ENCODE results near the gene SMIM23.
"Not testable (repeated sequence)": the region's sequence is repeated elsewhere in the genome, so short reads cannot be mapped to it uniquely, and the experiment has no call there.

SMIM23 gene

DNA sequence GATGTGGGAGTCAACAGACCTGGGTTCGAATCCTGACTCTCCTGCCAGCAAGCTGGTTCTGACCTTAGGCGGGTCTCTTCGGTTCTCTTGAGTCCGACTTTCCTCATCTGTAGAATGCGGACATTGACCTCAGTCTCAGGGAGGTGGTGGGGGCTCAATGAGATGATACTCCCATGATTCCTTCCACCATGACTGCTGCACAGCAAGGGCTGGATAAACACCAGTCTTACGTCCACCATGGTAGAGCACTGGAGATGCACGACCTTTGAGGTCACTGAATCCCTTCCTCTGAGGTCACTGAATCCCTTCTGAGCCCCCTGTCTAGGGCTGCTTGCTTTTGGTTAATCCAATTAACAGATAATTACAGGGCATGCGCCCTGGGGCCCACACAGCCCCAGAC, 12.5 kb upstream of the SMIM23 start:
- no peak for DNase-seq (ENCODE audit: low read depth, low spot score)

DNA sequence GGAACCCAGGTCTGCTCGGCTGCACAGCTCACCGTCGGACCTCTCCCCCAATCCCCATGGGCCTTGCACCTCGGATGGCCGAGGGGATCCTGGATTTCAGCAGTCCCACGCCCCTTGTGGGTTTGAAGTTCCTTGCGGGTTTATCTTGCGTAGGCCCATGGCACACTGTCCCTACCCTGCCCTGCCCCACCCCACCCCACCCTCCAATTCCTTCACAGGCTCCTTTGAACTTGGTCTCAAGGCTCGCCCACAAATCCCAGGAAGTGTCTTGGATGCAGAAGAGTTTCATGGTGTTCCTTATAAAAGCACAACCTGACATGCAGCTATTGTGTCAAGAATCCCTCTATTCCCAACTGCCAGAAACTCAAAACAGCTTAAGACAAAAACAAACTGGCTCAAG, 11.2 kb upstream of the SMIM23 start:
- DNase-seq (ENCODE audit: low read depth, low spot score) = no peak

DNA sequence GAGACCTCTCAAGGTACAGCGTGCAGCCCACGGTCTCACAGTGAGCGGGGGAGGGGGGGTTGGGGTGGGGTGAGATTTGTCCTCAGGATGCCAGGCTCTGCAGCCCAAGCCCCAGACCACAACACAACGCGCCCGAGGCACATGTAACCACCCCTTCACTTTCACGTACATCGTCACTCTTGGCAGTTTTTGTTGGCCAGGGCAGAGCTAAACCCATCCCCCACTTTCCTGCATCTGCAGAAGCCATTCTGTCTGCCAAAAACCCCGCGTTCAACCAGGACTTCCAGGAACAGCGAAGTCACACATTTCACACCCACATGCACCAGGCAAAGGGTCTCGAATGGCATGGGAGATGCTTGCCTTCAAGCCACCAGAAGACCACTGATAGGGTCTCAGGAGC, 9.4 kb upstream of the SMIM23 start:
- no peak for DNase-seq (ENCODE audit: low read depth, low spot score)

DNA sequence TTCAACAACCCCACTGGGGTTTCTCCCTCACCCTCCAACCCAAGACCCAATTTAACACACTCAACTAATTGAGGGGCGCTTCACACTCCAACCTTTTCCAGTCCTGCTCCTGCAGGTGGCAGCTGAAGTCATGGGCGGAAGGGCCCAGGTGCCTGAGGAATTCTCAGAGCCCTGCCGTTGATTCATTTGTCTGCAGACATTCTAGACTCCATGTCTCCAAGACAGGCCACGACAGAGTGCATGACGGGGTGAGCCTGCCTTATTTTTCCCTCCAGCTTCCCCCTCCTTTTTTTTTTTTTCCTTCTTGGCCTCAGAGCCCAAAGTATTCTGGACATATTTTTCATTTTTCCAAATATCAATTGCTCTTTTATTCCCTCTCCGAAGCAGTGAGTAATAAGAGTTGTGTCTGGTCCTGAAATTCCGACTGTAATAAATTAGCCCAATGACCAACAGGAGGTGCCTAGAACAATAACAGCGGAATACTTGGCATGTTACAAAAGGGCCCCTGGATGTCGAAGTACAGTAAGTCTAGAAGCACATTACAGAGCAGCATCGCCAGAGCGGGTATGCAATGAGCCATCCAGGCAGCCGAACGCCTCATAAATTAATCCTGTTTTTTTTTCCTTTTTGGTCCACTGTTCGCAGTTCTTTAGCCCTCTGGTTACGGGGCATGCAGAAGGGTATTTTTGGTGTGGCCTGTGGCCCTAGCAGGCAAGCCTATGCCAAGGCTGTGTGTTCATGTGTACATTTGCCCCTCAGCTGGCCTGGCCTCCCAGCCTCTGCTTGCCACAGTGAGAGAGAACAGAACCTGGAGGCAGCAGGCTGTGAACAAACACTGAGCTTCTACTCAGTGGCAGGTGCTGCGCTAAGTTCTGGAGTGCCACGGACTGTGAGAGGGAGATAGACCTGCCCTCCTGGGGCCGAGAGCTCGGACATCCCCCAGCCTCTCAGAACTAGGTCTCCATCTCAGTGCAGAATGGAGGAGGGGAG, 8.6 kb upstream of the SMIM23 start:
- DNase-seq (ENCODE audit: low read depth, low spot score) = no peak

DNA sequence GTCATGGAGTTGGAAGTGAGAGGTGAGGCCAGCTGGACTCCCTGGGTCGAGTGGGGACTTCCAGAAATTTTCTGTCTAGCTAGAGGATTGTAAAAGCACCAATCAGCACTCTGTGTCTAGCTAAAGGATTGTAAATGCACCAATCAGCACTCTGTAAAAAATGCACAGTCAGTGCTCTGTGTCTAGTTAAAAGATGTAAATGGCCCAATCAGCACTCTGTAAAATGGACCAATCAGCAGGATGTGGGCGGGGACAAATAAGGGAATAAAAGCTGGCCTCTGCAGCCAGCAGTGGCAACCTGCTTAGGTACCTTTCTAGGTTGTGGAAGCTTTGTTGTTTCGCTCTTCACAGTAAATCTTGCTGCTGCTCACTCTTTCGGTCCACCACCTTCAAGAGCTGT, 3.9 kb upstream of the SMIM23 start:
- DNase-seq (ENCODE audit: low read depth, low spot score) = not testable (repeated sequence)

DNA sequence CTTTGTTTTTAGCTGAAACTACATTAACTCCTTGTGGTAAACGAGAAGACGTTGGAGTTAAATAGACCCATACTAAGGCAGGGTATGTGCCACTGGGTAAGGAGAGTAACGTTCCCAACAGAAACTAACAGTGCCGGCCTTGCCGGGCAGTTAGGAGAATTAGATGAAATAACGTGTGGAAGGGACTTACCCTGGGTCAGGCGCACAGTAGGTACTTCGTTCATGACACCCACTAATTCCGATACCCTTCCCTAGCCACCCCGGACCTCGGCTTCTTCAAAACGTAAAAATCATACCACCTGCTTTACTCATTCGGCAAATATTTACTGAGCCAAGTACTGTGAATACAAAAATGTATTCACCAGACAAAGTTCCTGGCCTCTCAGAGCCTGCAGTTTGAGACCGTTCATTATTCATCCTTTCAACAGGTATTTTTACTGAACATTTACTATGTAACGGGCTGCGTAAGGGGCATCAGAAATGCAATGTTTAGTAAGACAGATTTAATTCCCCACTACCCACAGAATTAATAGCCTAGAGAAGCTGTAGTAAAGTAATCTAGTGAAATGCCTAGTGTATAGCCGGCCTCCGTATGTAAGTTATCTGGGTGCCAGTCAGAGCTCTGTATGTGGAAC, 3.2 kb upstream of the SMIM23 start:
- no peak for DNase-seq (ENCODE audit: low read depth, low spot score)

DNA sequence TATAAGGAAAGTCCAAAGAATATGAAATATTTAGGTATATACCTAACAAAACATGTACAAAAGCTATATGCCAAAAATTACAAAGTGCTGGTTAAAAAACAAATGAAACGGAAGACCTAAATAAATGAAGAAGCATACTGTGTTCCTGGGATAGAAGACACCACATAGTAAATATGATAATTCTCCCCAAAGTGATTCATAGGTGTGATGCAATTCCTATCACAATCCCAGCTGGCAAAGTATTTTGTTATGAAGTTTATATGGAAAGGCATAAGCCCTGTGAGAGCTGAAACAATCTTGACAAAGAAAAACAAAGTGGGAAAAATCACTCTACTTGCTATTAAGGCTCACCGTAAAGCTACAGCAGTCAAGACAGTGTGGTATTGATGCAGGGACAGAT, 2.6 kb upstream of the SMIM23 start:
- no peak for DNase-seq (ENCODE audit: low read depth, low spot score)

DNA sequence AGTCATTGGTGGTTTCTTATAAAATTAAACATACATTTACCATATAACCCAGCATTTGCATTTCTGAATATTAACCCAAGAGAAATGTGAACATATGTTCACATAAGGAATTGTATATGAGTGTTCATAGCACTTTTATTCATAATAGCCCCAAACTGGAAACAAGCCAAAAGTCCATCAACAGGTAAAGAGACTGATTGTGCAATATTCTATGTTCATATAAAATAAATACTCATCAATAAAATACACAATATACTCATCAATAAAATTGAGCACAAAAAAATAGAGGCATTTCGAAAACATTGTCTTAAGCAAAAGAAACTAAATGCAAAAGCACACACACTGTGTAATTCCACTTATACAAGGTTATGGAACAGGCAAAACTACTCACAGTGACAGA, 3.7 kb downstream of the SMIM23 start:
- DNase-seq (ENCODE audit: low read depth, low spot score) = no peak

DNA sequence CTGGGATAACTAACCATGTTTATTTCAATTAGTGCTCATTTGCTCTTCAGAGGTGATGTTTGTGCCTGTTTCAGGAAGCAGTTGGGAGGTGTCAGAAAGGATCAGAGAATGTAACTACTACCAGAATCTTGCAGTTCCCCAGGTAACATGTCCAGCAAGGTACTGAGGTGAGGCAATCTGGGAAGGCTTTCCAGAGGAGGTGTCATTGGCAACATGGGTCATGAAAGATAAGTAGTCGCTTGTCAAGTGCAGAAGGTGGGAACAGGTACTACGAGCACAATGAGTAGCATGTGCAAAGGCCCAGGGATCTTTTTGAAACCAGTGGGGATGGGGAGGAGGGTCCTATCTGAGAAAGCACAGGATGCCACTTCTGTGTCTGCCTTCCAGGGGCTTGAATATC, 4.8 kb downstream of the SMIM23 start:
- DNase-seq (ENCODE audit: low read depth, low spot score) = no peak

DNA sequence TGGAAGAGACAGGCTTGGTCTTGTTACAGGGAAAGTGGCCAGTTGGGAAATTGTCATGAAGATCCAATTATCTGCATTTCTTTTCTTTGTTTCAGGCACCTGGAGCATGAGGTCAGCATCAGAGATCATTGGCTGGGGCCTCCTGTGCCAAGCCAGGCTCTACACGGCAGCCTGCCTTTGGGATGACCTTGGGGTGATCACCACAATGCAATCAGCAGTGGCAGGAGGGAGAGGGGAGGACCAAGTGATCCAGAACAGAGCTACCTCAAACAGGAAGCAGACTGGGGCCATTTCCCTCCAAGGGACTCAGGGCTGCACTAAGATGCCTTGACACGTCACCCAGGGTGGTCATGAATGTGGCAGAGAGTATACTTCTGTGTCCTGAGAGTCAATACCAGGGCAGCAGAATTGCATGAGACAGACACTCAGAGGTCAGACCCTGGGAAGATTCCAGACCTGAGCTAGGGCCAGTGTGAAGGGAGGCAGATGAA, 8.9 kb downstream of the SMIM23 start:
- DNase-seq (ENCODE audit: low read depth, low spot score) = no peak

DNA sequence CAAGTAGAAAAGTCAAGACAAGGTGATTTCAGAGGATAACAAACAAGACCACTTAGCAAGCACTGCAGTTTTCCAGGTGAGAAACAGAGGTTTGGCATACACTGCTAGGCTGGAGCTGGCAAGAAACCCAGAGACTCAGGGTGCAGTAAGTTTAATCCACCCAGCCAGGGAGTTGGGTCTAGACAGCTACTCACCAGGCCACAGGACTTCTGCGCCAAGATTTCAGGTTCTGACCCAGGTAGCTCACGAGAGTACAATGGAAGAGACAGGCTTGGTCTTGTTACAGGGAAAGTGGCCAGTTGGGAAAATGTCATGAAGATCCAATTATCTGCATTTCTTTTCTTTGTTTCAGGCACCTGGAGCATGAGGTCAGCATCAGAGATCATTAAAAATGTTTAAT, 9.8 kb downstream of the SMIM23 start:
- DNase-seq (ENCODE audit: low read depth, low spot score) = no peak

DNA sequence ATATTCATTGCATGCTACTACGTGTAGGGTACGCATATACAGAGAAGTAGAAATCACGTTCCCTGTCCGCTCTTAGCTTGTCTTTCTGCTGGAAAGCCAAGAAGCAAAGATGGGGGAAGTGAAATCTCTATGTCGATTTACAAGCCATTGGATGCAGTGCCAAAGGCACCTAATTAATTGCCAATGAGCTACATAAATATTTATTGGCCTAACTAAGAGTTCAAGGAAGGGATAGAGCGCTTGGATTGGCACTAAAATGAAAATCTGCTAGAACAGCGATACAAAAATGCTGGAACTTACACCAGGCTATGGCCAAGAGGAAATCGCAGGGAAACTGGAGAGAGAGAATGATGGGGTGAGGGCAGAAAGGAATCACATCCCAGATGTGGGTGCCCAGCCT, 10.8 kb downstream of the SMIM23 start:
- DNase-seq (ENCODE audit: low read depth, low spot score) = no peak

DNA sequence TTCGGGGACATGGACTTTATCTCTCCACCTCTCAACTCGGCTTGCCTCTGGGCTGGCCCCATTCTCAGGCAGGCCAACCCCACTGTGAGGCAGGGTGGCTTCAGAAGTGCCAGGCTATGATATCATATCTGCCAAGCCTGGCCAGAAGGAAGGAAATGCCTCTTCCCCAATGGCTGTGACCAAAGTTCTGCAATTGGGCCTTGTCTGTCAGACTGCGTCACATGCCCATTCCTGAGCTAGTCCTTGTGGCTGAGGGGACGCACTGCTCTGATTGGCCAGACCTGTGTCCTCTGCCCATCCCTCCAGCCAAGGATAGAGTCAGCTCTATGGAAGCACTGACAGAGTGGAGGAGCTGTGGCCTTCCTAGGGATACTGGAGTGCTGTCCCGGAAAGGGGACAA, 11.9 kb downstream of the SMIM23 start:
- no peak for DNase-seq (ENCODE audit: low read depth, low spot score)

DNA sequence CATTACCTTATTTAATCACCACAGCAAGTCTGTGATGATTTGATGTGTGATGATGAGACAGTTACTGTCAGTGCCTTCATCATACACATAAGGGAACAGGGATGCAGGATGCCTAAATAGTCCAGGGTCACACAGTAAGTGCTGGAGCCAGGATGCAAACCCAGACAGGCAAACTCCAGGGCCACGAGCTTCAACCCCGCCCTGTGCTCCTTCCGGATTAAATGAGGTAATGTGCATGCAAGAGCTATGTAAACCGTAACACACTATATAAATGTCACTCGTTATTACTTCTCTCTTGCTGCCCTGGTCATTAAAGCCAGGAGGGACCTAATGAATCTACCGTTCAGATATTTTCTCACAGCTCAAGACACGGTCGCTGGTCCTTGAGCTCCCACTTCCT, 12.8 kb downstream of the SMIM23 start:
- no peak for DNase-seq (ENCODE audit: low read depth, low spot score)

DNA sequence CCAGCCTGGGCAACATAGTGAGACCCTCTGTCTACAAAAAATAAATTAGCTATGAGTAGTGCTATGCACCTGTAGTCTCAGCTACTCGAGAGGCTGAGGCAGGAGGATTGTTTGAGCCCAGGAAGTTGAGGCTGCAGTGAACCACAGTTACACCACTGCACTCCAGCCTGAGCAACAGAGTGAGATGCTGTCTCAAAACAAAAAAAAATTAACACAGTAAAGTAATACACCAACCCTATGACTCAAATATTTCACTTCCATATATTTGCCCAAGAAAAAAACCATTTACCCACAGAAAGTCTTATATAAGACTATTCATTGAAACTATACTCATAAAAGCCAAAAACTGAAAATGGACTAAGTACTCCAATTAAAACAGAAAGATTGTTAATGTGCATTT, 16.2 kb downstream of the SMIM23 start:
- DNase-seq (ENCODE audit: low read depth, low spot score) = no peak

DNA sequence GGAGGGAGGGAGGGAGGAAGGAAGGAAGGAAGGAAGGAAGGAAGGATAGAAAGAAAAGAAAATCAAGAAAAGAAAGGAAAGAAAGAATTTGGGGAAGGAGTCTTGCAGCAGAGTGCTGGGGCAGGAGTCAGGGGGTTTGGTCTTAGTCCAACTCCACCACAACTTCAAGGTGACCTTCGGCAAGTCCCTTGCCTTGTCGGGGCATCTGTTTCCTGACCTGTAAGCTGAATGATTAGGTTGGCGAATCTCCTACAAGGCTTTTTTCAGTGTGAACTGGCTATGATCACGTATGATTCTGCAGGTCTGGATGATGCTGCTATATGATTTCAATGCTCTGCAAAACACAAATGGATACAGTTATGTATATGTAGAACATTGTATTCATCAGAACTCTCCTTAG, 20.1 kb downstream of the SMIM23 start:
- DNase-seq (ENCODE audit: low read depth, low spot score) = no peak

DNA sequence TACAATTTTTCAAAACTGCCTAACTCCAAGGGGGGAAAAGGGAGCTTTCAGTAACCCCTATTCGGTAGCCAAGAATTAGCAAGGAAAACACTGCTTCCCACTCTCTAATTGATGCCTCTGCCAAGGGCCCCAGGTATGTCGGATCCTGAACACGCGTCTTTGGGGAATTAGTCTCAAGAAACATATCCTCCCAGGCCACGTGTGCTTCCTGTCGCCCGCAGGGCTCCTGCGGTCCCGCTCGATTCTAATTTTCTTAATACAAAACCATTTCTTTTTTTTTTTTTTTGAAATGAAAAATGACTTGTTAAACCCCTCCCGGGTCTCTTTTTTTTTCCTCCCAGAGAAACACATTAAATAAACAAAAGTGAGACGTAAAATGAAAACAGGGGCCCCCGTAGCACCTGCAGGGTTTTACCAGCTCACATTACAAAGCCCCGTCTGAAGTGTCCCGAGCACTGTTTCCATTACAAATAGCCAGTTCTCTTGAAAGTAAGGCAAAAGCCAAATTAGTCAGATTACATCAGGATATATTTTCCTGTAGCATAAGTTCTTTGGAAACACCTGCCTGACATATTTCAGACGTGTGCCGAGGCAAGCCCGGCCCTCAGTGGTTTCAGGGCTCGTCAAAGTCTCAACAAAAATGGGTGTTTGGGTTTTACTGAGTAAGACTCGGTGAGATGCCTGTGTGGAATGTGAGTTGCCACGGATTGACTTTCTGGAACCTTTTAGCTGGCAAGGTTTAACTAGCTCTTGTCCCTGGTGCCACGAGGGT, 21.5 kb downstream of the SMIM23 start:
- peak; percentile 22 for DNase-seq (ENCODE audit: low read depth, low spot score)

DNA sequence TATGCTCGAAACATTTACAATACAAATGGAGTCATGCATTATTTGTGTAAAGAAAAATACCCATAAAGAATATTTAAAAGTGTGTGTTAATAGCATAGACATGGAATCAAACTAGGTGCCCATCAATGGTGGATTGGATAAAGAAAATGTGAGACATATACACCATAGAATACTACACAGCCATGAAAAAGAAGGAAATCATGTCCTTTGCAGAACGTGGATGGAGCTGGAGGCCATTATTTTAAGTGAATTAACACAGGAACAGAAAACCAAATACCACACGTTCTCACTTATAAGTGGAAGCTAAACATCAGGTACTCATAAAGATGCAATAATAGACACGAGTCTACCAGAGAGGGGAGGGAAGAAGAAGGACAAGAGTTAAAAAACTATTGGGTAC, 22.8 kb downstream of the SMIM23 start:
- DNase-seq (ENCODE audit: low read depth, low spot score) = no peak

DNA sequence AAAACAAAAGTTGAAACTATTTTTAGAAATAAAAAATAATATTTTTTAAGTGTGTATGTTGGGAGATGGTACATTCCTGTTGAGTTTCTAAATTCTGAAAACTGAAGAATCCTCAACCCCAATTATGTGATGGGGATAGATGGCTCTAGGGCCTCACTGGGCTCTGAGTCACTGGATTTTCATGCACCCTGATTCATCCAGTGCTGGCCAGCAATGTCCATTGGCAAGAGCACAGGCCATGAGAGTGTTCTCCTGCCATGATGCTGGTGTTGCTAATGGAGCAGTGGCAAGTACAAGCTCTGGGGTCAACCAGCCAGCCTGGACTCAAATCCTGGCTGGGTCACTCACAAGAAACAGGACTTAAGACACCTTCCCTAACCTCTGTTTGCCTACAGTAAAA, 23.3 kb downstream of the SMIM23 start:
- DNase-seq (ENCODE audit: low read depth, low spot score) = no peak

DNA sequence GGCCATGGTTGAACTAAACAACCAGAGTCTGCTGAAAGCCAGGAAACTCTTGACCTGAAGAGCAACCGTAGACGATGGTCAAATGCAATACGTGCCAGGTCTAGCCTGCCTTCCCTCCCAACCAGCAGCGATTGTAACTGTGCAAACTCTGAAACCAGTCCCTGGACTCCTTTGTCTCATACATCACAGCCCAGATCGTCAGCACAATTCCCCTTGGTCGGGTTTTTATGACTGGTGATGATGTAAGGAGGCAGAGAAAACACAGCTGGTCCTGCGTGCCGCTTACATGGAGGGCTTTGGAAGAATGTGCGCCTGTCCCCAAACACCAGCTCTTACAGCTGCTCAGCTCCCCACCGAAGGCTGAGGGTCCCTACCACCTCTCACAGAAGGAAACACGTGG, 24.6 kb downstream of the SMIM23 start:
- no peak for DNase-seq (ENCODE audit: low read depth, low spot score)

DNA sequence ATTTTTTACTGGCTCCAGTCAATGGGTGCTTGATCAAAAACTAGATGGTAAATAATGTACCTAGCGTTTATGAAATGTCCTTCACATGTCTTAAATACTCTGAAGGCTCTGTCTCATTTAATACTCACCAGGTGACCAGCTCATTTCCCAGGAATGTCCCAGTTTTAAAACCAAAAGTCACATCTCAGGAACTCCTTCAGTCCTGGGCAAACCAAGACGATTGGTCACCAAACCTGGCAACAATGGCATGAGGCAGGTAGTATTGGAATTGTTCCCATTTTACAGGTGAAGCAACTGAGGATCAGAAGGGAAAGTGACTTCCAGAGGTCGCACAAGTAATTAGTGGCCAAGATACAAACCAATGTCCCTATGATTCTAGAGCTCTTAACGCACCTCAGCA, 27.7 kb downstream of the SMIM23 start:
- no peak for DNase-seq (ENCODE audit: low read depth, low spot score)

DNA sequence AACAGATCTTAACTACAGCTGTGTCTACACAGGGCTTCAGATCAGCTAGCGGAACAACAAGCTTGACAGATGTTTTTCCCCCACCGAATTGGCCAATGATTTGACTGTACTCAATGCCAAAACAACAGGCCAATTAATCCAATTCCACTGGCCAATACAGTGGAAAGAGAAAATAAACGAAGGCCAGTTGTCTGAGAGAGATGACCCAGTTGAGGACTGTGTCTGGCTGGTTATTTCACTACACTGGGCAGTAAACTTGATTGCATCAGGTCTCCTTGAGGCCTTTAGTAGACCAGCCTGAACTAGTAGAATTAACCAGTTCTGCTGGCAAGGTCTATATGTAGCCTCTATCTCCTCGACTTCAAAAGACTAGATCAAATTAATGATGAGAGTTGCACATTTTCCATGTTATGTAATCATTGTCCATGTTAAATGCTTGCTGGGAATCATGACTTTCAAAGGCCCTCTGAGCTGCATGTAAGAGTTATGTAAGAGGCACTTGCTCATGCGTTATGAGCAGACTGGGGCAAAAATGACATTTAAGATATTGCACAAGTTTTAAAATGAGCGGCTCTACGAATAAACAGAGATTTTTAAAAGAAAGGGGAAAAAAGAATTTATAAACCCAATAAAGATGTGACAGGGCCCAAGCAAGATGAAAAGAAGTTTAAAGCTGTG, 28.3 kb downstream of the SMIM23 start:
- no peak for DNase-seq (ENCODE audit: low read depth, low spot score)
